Measurements from ENCODE around the gene TAF1. TPM values are rescaled to one million over a fixed set of nuclear protein-coding genes. Genes with fewer than 3 reads are reported as not detected.

The TAF1 gene
- total RNA-seq, 2 experiments from 2014 or later: 61.0 to 62.2 TPM

DNA sequence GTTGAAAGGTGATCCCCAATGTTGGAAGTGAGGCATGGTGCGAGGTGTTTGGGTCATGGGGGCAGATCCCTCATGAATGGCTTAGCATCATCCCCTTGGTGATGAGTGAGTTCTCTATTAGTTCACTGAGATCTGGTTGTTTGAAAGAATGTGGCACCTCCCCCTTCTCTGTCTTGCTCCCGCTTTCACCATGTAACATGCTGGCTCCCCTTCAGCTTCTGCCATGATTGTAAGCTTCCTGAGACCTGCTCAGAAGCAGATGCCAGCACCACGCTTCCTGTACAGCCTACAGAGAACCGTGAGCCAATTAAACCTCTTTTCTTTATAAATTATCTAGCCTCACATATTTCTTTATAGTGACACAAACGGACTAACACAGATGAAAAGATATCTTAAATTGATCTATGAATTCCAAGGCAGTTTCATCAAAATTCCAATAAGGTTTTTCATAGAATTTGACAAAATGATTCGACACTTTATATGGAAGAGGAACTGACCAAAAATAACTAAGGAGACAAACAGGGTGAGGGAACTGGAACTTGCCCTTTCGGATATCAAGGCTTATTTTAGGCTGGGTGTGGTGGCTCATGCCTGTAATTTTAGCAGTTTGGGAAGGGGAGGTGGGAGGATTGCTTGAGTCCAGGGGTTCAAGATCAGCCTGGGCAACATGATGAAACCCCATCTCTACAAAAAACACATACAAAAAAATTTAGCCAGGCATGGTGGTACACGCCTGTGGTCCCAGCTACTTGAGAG lies 109.8 kb downstream of the TAF1 start:
- H3K9me3 ChIP-seq (ENCODE audit: control insufficient read depth in 1 of 2, insufficient read depth in 1 of 2, low read length in 2 of 2): no peaks in the 10 kb centered on the region
- Mint-ChIP-seq H3K4me1 (ENCODE audit: low read depth) (no peaks in the 10 kb centered on the region), H3K9me3 (no peaks in the 10 kb centered on the region), H3K36me3 (ENCODE audit: low read depth) (no peaks in the 10 kb centered on the region), H3K27ac (no peak overlapping the region), H3K4me3 (no peak overlapping the region), H3K27me3 (no peaks in the 10 kb centered on the region)
- no peak overlapping the region for H3K4me3 ChIP-seq (ENCODE audit: low read length)
- H3K27me3 ChIP-seq (ENCODE audit: control insufficient read depth in 1 of 2, insufficient read depth in 2 of 2, low read length in 2 of 2): no peaks in the 10 kb centered on the region
- intact Hi-C loops (cut with DNase I, micrococcal nuclease): no loop called here
- no peaks in the 10 kb centered on the region for H3K36me3 ChIP-seq (ENCODE audit: insufficient read depth, low read length)
- POLR2A ChIA-PET: no interaction called here
- ATAC-seq (ENCODE audit: poor library complexity) (no peak), DNase-seq (no peak)
- H3K27ac ChIP-seq (ENCODE audit: low read depth in 1 of 2, low read length in 2 of 2): no peak overlapping the region
- H3K4me1 ChIP-seq (ENCODE audit: insufficient read depth, low read length): no peaks in the 10 kb centered on the region
- CTCF ChIA-PET: no interaction called here
- TF ChIP-seq, protein P1, sequence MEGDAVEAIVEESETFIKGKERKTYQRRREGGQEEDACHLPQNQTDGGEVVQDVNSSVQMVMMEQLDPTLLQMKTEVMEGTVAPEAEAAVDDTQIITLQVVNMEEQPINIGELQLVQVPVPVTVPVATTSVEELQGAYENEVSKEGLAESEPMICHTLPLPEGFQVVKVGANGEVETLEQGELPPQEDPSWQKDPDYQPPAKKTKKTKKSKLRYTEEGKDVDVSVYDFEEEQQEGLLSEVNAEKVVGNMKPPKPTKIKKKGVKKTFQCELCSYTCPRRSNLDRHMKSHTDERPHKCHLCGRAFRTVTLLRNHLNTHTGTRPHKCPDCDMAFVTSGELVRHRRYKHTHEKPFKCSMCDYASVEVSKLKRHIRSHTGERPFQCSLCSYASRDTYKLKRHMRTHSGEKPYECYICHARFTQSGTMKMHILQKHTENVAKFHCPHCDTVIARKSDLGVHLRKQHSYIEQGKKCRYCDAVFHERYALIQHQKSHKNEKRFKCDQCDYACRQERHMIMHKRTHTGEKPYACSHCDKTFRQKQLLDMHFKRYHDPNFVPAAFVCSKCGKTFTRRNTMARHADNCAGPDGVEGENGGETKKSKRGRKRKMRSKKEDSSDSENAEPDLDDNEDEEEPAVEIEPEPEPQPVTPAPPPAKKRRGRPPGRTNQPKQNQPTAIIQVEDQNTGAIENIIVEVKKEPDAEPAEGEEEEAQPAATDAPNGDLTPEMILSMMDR (IDR thresholded peaks at IDR 0.05): no peak

- Mint-ChIP-seq H3K4me1 (ENCODE audit: low read depth) (no peaks in the 10 kb centered on the region), H3K4me3 (no peak overlapping the region), H3K9me3 (no peaks in the 10 kb centered on the region), H3K27ac (no peak overlapping the region), H3K27me3 (no peaks in the 10 kb centered on the region), H3K36me3 (ENCODE audit: low read depth) (no peaks in the 10 kb centered on the region)
- no peaks in the 10 kb centered on the region for H3K36me3 ChIP-seq (ENCODE audit: insufficient read depth, low read length)
- ATAC-seq (ENCODE audit: poor library complexity) (no peak), DNase-seq (no peak)
- H3K4me3 ChIP-seq (ENCODE audit: low read length): no peak overlapping the region
- CTCF ChIA-PET: interaction anchor here (0.5 kb wide), 1 partner anchor 158 kb away, joined by 4 read pairs; no protein-coding TSS in a partner anchor
- TF ChIP-seq, protein P1 (IDR thresholded peaks at IDR 0.05): no peak
- no peaks in the 10 kb centered on the region for H3K27me3 ChIP-seq (ENCODE audit: control insufficient read depth in 1 of 2, insufficient read depth in 2 of 2, low read length in 2 of 2)
- intact Hi-C loops (cut with DNase I, micrococcal nuclease): no loop called here
- POLR2A ChIA-PET: no interaction called here
- no peak overlapping the region for H3K27ac ChIP-seq (ENCODE audit: low read depth in 1 of 2, low read length in 2 of 2)
- no peaks in the 10 kb centered on the region for H3K9me3 ChIP-seq (ENCODE audit: control insufficient read depth in 1 of 2, insufficient read depth in 1 of 2, low read length in 2 of 2)
- H3K4me1 ChIP-seq (ENCODE audit: insufficient read depth, low read length): no peaks in the 10 kb centered on the region
These were observed 116.2 kb downstream of the TAF1 start for GRCh38 chrX:71482228-71482958.

- no peaks in the 10 kb centered on the region for H3K27me3 Mint-ChIP-seq
- no peaks in the 10 kb centered on the region for H3K27me3 ChIP-seq (ENCODE audit: control insufficient read depth in 1 of 2, insufficient read depth in 2 of 2, low read length in 2 of 2)
- no peaks in the 10 kb centered on the region for H3K36me3 ChIP-seq (ENCODE audit: insufficient read depth, low read length)
- no peak for ATAC-seq (ENCODE audit: poor library complexity)
- CTCF ChIA-PET: interaction anchor here (1.0 to 1.1 kb wide), 2 partner anchors 71 to 76 kb away, joined by 3 read pairs; no protein-coding TSS in a partner anchor
- POLR2A ChIA-PET: interaction anchor here (1.4 kb wide), 1 partner anchor 52 kb away, joined by 3 read pairs; no protein-coding TSS in a partner anchor
- TF ChIP-seq, protein P1 (IDR thresholded peaks at IDR 0.05): no peak
- H3K36me3 Mint-ChIP-seq (ENCODE audit: low read depth): no peaks in the 10 kb centered on the region
- intact Hi-C loops (cut with DNase I, micrococcal nuclease): no loop called here
- peaks cover 6% of the 10 kb centered on the region for H3K4me1 ChIP-seq (ENCODE audit: insufficient read depth, low read length)
- H3K4me1 Mint-ChIP-seq (ENCODE audit: low read depth): peaks cover 7% of the 10 kb centered on the region
- H3K27ac Mint-ChIP-seq: no peak overlapping the region
- H3K9me3 ChIP-seq (ENCODE audit: control insufficient read depth in 1 of 2, insufficient read depth in 1 of 2, low read length in 2 of 2): no peaks in the 10 kb centered on the region
- no peak overlapping the region for H3K27ac ChIP-seq (ENCODE audit: low read depth in 1 of 2, low read length in 2 of 2)
- no peak for DNase-seq
- H3K9me3 Mint-ChIP-seq: no peaks in the 10 kb centered on the region
- no peak overlapping the region for H3K4me3 ChIP-seq (ENCODE audit: low read length)
- H3K4me3 Mint-ChIP-seq: no peak overlapping the region
These were observed 121.7 kb downstream of the TAF1 start for GRCh38 chrX:71487814-71488213.
